Measurements from ENCODE around the gene APCDD1L.

APCDD1L gene

DNA sequence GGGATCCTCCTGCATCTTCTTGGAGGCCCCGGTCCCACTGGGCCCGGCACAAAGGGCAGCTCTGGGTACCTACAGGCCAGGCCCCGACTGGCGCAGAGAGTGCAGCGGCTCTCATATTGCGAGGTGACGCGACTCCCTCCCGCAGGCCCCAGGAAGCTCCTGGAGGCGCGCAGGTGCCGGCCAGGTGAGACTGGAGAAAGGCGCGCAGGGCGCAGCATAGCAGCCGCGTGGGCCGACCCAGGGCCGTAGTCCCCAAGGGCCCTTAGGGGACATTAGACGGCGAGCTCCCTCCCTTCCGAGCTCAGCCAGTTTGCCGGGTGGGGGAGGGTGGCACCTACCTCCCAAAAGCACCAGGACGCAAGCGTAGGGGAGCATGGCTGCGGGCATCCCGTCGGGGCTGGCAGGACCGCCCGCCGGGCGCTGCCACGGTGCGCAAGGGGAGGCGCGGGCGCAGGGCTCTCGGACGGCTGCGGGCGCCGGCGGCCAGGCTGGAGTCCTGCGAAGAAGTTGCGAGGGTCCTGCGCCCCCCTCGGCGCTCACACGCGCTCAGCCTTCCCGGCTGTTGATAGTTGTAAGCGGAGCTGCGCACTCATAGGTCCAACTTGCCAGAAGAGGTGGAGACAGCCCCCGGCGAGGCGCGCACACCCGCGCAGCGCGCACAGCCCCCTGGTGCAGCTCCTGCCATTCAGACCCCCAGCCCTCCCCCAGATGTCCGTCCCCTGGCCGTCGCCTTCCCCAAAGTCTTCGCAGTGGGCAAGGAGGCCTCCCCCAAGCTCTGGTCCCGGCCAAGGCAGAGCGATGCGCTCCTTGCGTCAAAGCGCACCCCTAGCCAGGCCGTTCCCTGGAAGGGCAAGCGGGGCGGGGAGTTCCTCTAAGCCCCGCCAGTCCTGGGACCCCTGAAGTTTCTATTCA lies 622 bp downstream of the APCDD1L start:
- in situ Hi-C loops (cut with HindIII; ENCODE audit: low pct_ligation_motif_present, low sequenced_read_pairs) = no loop called here
- DNase-seq = no peak
- Histone ChIP-seq H3K36me3 (replicated peaks) (no peaks in the 10 kb centered on the region), H3K27me3 (replicated peaks) (peaks cover 39% of the 10 kb centered on the region), H3K27ac (no peak overlapping the region), H3K4me3 (ENCODE audit: low read depth, low read length) (peak overlapping the region; percentile 66)
- TF ChIP-seq, protein P1, sequence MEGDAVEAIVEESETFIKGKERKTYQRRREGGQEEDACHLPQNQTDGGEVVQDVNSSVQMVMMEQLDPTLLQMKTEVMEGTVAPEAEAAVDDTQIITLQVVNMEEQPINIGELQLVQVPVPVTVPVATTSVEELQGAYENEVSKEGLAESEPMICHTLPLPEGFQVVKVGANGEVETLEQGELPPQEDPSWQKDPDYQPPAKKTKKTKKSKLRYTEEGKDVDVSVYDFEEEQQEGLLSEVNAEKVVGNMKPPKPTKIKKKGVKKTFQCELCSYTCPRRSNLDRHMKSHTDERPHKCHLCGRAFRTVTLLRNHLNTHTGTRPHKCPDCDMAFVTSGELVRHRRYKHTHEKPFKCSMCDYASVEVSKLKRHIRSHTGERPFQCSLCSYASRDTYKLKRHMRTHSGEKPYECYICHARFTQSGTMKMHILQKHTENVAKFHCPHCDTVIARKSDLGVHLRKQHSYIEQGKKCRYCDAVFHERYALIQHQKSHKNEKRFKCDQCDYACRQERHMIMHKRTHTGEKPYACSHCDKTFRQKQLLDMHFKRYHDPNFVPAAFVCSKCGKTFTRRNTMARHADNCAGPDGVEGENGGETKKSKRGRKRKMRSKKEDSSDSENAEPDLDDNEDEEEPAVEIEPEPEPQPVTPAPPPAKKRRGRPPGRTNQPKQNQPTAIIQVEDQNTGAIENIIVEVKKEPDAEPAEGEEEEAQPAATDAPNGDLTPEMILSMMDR (IDR thresholded peaks at IDR 0.05; ENCODE audit: low read depth, low read length, missing control alignments) = no peak

DNA sequence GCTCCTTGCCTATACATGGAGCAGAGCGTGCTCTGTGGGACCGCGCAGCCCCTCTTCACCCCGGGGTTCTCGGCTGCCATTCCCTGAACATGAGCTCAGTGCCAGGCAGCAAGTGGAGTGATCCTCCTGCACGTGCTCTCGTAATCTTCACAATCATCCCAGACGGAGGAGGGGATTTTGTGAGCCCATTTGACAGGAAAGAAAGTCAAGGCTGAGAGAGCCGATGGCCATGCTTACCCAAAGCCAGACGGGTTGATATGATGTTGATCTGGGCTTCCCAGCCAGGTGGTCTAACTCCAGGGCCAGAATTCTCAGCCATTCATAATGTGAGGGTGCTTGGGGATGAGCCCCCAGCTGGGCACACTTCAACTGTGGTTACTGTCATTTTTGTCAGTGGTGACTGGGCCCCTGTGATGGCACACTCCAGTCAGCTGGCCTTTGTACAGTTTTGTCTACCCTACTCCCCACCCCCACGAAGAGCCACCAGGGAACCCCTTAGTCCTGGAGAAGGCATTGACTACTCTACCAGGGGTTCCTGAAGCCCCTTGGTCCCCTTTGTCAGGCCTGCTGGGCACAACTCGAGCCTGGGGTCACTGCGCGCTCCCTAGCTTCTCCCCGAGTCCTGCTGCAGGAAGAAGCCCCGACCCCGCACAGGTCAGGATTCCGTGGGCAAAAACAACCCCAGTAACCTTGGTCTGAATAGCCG lies 1.5 kb downstream of the APCDD1L start:
- Histone ChIP-seq H3K4me3 (ENCODE audit: low read depth, low read length) (peak overlapping the region; percentile 66), H3K36me3 (replicated peaks) (no peaks in the 10 kb centered on the region), H3K27me3 (replicated peaks) (peaks cover 39% of the 10 kb centered on the region), H3K27ac (no peak overlapping the region)
- TF ChIP-seq, protein P1 (IDR thresholded peaks at IDR 0.05; ENCODE audit: low read depth, low read length, missing control alignments) = no peak
- no peak for DNase-seq
- in situ Hi-C loops (cut with HindIII; ENCODE audit: low pct_ligation_motif_present, low sequenced_read_pairs) = no loop called here

DNA sequence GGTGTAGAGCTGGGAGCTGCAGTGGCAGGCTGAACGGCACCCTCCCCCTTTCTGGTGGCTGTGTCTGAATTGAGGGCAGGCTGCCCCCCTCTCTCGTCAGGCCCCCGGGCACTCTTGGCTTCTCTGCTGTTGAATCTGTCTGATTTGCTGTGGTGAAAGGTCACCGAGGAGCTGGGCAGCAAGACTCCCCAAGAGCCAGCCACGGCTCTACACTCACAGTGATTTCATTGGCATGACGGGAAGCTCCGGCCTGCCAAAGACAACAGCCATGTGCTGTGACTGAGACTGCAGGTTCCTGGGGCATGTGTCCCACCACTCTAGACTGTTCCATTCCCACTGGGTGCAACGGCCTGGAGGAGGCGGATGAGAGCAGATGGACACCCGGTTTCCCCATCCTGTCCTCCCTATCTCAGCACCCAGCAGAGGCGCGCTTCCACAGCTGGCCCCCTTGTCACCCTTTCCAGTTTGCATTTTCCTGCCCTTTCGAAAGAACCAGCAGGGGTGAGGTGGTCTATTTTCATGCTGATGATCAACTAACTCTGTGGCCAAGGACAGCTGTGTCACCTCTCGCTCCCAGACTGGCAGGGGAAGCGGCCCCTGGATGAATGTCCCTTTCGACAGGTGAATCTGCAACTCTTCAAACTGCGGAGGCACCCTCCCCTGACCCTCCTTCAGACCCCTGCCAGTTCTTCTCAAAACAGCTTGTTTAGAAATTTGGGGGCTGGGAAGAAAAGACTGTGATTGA lies 2.2 kb downstream of the APCDD1L start:
- in situ Hi-C loops (cut with HindIII; ENCODE audit: low pct_ligation_motif_present, low sequenced_read_pairs) = no loop called here
- TF ChIP-seq, protein P1 (IDR thresholded peaks at IDR 0.05; ENCODE audit: low read depth, low read length, missing control alignments) = no peak
- peaks cover 39% of the 10 kb centered on the region for H3K27me3 ChIP-seq (replicated peaks)
- DNase-seq = no peak
- no peak overlapping the region for H3K27ac ChIP-seq
- peak overlapping the region; percentile 66 for H3K4me3 ChIP-seq (ENCODE audit: low read depth, low read length)
- H3K36me3 ChIP-seq (replicated peaks) = no peaks in the 10 kb centered on the region

DNA sequence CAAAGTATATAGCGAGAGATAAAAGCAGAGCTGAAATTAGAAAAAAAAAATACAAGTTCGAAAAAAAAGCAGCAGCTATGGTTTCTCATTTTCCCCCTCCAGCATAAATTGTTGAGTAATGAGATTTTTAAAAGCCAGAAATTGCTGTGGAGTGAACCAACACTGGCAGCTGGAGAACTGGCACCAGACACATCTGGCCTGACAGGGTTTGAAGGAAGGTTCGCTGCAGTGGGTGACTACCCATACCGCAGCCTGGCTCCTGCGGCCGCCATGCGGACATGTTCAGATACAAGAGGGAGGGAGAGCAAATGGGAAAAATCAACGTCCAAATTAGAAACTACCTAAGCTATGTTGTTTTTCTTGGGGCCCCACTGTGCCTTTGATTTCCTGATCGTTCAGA lies 3.3 kb downstream of the APCDD1L start:
- no peak for DNase-seq
- in situ Hi-C loops (cut with HindIII; ENCODE audit: low pct_ligation_motif_present, low sequenced_read_pairs) = no loop called here
- Histone ChIP-seq H3K27me3 (replicated peaks) (peaks cover 39% of the 10 kb centered on the region), H3K4me3 (ENCODE audit: low read depth, low read length) (no peak overlapping the region), H3K36me3 (replicated peaks) (no peaks in the 10 kb centered on the region), H3K27ac (no peak overlapping the region)
- TF ChIP-seq, protein P1 (IDR thresholded peaks at IDR 0.05; ENCODE audit: low read depth, low read length, missing control alignments) = no peak

DNA sequence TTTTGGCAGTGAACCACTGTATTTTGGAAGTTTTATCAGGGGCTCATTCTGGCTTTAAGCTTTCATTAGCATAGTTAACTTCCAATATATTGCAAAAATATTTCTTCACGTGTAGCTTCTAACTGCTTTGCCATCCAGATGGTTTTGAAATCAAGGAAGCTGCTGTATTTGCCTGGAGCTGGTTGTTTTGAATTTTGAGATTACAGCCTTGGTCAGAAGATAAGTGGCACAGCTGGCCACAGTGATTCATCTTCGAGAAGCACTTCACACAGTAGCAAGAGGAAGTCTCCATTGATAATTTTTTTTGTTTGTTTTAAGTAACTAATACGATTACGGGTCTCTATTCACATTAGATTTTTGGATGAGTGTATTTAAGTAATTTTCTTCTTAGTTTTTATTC lies 3.8 kb downstream of the APCDD1L start:
- Histone ChIP-seq H3K27me3 (replicated peaks) (peaks cover 39% of the 10 kb centered on the region), H3K4me3 (ENCODE audit: low read depth, low read length) (no peak overlapping the region), H3K27ac (no peak overlapping the region), H3K36me3 (replicated peaks) (no peaks in the 10 kb centered on the region)
- TF ChIP-seq, protein P1 (IDR thresholded peaks at IDR 0.05; ENCODE audit: low read depth, low read length, missing control alignments) = no peak
- peak; percentile 74 for DNase-seq
- in situ Hi-C loops (cut with HindIII; ENCODE audit: low pct_ligation_motif_present, low sequenced_read_pairs) = no loop called here
